22Rv1 (cell line): ENCODE results near the gene BASP1.

Experiments
- ZFX ChIP-seq: fragments of 450-650 bp; IDR thresholded peaks from 2 replicates; pipeline ENCODE4 v1.6.1; 2017; ENCODE audit warnings: antibody characterized with exemption, borderline replicate concordance
- TF ChIP-seq, protein P1 (sequence below): fragments of 450-650 bp; IDR thresholded peaks from 2 replicates; pipeline ENCODE4 v1.5.1; 2017; ENCODE audit warnings: mild to moderate bottlenecking

DNA sequence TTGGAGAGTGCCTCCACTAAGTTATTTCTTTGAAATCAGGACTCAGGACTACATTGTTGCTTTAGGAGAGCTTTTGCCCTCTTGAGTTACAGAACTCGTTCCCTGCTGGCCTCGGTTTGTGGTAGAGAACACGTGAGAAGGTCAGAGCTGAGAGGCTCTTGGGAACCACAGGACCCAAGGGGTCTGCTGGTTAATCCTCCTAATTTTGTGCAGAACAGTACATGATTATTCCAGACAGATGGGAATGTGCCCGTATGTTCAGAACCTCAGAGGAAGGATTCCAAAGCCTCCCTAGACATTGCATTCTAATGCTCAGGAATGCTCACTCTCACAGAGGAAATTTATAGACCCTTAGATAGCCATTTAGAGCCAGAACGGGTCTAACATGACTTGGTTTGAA is 25.2 kb upstream of the BASP1 start:
- TF ChIP-seq, protein P1, sequence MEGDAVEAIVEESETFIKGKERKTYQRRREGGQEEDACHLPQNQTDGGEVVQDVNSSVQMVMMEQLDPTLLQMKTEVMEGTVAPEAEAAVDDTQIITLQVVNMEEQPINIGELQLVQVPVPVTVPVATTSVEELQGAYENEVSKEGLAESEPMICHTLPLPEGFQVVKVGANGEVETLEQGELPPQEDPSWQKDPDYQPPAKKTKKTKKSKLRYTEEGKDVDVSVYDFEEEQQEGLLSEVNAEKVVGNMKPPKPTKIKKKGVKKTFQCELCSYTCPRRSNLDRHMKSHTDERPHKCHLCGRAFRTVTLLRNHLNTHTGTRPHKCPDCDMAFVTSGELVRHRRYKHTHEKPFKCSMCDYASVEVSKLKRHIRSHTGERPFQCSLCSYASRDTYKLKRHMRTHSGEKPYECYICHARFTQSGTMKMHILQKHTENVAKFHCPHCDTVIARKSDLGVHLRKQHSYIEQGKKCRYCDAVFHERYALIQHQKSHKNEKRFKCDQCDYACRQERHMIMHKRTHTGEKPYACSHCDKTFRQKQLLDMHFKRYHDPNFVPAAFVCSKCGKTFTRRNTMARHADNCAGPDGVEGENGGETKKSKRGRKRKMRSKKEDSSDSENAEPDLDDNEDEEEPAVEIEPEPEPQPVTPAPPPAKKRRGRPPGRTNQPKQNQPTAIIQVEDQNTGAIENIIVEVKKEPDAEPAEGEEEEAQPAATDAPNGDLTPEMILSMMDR, result no peak
- TF ChIP-seq ZFX, result no peak
